ENCODE measurements around the gene SYNM. TPM values are rescaled to one million over a fixed set of nuclear protein-coding genes. Genes with fewer than 3 reads are reported as not detected.
A peak's percentile ranks its signal among the peaks of the same experiment; 100 is the strongest.

The SYNM gene
- total RNA-seq, 1 experiment from 2014 or later: 11.8 TPM

DNA sequence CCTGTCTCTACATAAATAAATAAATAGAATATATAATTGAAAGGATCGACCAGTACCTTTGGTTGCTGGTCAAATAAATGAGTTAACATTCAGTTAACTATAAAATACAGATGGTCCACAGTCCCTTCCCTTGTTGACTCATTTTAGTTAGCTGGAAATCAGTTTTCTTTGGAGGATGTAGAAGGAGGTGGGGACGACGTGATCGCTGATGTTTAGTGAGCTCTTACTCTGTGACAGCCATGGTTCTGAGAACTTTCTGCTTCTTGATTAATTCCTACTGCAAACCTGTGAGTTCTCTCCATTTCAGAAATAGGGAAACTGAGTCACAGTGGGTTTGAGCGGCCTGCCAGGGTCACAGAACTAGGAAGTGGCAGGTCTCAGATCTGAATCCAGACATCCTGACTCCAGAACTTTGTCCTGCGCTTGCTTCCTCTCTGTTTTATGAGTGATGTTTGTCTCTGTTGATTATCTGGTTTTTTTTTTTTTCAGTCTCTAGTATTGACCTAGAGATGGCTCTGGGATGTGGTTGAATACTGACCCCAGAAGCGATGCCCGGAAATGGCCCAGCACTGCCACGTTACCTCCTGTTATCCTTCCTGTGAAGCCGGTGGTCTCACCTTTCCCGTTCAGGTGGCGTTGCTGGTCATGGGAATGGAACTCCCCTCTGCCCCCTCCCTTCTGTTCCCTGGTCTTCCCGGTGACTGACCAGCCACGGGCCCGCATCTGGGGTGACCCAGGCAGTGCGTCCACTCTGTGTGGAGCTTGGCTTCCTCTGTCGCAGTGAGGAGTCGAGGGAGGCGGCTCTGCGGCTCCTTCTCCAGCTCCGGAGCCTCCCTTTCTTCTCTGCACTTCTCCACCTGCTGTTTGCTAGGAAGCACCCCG is 18.2 kb downstream of the SYNM start:
- no peak for DNase-seq (ENCODE audit: low read depth)

DNA sequence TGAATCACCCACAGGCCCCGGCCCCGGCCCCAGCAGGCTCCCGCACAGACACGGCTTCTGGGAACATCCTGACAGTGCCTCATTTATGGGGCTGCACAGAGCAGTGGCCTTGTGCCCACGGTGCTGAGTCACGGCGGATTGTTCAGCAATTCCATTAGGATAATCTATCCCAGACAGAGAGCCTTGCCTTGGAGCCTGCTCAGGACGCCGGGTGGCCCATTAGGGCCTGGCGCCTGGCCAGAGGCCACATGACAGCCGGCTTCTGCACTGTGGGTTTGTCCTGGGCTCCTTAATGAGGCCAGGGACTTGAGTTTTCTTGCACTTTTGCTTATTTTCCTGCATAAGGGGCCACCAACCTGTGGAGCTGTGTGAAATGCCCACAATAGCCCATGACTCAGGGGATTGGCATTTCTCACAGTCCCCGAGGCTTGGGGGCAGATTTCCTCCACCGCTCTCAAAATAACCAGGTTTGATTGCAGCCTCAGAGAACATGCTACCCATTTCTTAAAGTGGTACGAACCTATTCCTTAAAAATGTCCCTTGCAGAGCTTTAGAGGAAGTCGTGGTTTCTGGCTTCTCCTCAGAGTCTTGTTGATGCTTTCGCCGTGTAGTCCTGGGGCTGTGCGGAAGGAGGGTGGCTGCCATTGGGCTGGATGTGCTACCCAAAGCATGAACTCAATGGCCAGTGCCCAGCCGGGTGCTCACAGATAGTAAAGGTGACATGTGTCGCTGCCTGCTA is 19.0 kb downstream of the SYNM start:
- peak; percentile 98 for DNase-seq (ENCODE audit: low read depth)

- no peak for DNase-seq (ENCODE audit: low read depth)
Measured at GRCh38 chr15:99124641-99125040, 19.8 kb downstream of the SYNM start.

- DNase-seq (ENCODE audit: low read depth): no peak
Measured at GRCh38 chr15:99125061-99125891, 20.4 kb downstream of the SYNM start.

- DNase-seq (ENCODE audit: low read depth): no peak
Measured at GRCh38 chr15:99126131-99126588, 21.3 kb downstream of the SYNM start.

DNA sequence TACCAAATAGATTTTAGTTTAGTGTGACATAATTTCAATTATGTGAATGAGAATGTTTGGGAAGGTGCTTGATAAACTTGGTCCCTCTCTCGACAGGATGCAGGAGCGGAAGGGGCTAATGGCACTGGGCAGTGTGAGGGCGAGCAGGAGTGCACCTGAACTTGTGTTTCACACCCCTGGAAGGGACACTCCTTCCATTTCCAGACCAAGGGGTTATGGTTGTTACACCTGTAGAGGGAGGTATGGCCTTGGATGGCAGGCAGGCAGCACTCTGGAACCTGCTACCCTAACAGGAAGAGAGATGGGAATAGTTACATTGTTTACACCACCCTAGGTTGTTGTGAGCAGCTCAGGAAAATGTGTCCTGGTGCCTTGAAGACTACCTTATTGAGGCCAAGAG is 22.1 kb downstream of the SYNM start:
- no peak for DNase-seq (ENCODE audit: low read depth)

DNA sequence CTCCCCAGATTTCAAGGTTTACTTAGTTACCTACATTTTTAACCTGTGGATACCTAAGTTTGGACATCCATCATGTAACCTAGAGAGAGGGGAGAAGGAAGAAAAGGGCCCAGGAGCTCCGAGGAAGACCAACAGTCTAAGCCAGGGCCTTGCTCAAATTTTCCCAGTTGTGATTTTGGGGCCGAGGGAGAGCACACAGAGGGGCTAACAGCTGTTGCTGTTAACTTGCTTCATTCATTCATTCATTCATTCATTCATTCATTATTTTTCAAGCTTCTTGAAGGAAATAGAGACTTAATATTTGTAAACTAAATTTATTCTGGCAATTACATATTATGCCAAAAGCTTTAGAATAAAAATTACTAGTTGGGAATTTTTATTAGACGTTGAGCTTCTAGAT is 22.9 kb downstream of the SYNM start:
- no peak for DNase-seq (ENCODE audit: low read depth)

GRCh38 chr15:99128411-99128810 is 23.5 kb downstream of the SYNM start:
- no peak for DNase-seq (ENCODE audit: low read depth)

DNA sequence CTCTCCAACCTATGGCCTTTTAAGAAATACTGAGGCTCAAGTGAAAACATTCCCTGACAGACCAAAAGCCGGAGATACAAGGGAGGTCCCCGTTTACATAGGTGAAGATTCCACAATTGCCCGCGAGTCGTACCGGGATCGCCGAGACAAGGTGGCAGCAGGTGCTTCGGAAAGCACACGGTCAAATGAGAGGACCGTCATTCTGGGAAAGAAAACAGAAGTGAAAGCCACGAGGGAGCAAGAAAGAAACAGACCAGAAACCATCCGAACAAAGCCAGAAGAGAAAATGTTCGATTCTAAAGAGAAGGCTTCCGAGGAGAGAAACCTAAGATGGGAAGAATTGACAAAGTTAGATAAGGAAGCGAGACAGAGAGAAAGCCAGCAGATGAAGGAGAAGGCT is 24.8 kb downstream of the SYNM start:
- DNase-seq (ENCODE audit: low read depth): no peak

GRCh38 chr15:99130314-99130713 is 25.4 kb downstream of the SYNM start:
- DNase-seq (ENCODE audit: low read depth): no peak

- DNase-seq (ENCODE audit: low read depth): no peak
Measured at GRCh38 chr15:99130765-99131440, 26.0 kb downstream of the SYNM start.

DNA sequence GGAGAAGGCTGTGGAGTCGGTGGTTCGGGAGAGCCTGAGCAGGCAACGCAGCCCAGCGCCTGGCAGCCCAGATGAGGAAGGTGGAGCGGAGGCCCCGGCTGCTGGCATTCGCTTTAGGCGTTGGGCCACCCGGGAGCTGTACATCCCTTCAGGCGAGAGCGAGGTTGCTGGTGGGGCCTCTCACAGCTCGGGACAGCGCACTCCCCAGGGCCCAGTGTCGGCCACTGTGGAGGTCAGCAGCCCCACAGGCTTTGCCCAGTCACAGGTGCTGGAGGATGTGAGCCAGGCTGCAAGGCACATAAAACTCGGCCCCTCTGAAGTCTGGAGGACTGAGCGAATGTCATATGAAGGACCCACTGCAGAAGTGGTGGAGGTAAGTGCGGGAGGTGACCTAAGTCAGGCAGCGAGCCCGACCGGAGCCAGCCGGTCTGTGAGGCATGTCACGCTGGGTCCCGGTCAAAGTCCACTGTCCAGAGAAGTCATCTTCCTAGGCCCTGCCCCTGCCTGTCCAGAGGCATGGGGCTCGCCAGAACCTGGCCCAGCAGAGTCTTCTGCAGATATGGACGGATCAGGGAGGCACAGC is 26.7 kb downstream of the SYNM start:
- DNase-seq (ENCODE audit: low read depth): no peak

DNA sequence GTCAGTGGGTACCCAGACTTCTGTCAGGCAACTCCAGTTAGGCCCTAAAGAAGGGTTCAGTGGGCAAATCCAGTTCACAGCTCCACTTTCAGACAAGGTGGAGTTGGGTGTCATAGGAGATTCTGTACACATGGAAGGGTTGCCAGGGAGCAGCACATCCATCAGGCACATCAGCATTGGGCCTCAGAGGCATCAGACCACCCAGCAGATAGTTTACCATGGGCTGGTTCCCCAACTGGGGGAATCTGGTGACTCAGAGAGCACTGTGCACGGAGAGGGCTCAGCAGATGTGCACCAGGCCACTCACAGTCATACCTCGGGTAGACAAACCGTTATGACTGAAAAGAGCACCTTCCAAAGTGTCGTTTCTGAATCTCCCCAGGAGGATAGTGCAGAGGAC is 27.2 kb downstream of the SYNM start:
- DNase-seq (ENCODE audit: low read depth): no peak

DNA sequence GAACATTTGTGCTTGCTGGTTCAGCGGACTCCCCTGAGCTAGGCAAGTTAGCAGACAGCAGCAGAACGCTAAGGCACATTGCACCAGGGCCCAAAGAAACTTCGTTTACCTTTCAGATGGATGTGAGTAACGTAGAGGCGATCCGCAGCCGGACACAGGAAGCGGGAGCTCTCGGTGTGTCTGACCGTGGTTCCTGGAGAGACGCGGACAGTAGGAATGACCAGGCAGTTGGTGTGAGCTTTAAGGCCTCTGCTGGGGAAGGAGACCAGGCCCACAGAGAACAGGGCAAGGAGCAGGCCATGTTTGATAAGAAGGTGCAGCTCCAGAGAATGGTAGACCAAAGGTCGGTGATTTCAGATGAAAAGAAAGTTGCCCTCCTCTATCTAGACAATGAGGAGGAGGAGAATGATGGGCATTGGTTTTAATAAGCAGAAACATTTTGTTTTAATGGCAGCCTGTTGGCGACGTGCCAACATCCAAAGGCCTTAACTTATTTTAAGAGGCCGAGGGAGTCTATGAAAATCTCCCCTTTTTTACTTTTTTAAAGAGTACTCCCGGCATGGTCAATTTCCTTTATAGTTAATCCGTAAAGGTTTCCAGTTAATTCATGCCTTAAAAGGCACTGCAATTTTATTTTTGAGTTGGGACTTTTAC is 27.9 kb downstream of the SYNM start:
- DNase-seq (ENCODE audit: low read depth): no peak

DNA sequence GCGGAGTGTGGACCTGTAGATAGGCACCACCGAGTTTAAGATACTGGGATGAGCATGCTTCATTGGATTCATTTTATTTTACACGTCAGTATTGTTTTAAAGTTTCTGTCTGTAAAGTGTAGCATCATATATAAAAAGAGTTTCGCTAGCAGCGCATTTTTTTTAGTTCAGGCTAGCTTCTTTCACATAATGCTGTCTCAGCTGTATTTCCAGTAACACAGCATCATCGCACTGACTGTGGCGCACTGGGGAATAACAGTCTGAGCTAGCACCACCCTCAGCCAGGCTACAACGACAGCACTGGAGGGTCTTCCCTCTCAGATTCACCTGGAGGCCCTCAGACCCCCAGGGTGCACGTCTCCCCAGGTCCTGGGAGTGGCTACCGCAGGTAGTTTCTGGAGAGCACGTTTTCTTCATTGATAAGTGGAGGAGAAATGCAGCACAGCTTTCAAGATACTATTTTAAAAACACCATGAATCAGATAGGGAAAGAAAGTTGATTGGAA is 29.5 kb downstream of the SYNM start:
- no peak for DNase-seq (ENCODE audit: low read depth)

DNA sequence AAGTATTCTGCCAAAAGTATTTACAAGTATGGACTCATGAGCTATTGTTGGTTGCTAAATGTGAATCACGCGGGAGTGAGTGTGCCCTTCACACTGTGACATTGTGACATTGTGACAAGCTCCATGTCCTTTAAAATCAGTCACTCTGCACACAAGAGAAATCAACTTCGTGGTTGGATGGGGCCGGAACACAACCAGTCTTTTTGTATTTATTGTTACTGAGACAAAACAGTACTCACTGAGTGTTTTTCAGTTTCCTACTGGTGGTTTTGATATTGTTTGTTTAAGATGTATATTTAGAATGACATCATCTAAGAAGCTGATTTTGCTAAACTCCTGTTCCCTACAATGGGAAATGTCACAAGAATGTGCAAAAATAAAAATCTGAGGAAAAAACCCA is 30.3 kb downstream of the SYNM start:
- no peak for DNase-seq (ENCODE audit: low read depth)

GRCh38 chr15:99137111-99137546 is 32.2 kb downstream of the SYNM start:
- DNase-seq (ENCODE audit: low read depth): no peak

DNA sequence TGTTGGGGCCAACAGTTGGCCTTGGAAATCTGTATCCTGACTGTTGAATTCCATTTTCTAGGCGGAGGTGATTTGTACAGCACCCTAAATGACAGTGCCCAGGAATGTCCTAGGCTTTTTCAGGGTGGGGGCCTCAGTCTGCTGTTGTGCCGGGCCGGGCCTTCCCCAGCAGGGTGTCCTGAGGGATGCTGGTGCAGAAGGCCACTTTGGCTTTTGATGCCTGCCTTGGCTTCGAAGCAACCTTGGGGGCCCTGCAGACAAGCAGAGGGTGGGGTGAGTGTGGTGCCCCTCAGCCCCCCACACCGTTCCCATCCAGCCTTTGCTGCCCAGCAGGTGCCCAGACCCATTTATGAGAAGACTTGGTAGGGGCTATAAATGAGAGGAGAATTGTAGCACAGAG is 33.0 kb downstream of the SYNM start:
- DNase-seq (ENCODE audit: low read depth): no peak

DNA sequence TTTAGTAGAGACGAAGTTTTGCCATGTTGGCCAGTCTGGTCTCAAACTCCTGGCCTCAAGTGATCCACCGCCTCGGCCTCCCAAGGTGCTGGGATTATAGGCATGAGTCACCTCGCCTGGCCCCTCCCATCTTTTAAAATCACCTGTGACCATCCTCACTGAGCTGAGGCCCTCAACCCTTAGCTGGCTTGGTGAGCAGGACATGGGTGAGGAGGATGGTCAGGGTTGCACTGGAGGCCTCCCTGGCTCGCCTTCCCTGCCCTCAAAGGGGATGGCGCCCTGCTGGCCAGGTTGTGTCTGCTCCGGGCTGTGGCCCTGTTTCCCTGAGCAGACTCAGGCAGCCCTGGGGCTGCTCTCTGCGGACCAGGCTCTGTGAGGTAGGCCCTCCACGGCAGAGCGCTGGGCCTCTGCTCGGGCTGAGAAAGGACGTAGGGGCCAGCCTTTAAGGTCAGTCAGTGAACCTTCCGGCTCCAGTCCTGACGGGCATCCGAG is 33.7 kb downstream of the SYNM start:
- DNase-seq (ENCODE audit: low read depth): no peak

DNA sequence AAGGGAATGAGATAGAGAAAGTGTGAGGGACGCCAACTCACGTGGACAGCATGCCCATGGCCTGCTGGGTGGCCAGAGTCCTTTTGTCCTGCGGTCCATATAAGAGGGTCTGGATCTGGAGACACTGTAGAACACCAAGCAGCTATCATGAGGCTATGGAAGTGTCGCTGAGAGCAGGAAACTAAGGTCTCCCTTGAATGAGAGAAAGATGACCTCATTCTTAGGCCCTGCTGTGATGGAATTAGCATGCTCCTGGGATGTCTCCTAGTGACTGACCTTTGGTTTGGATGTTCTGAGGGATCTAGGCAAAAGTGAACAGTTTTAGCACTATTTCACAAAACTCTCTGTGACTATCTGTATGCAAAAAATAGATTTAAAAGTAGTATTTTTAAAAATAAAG is 34.4 kb downstream of the SYNM start:
- DNase-seq (ENCODE audit: low read depth): no peak
